WTC11 (cell line): Measurements from ENCODE around the gene DNAJC18. TPM values are rescaled to one million over a fixed set of nuclear protein-coding genes. Genes with fewer than 3 reads are reported as not detected.
A peak's percentile ranks its signal among the peaks of the same experiment; 100 is the strongest.

Experiments
- ARID4B ChIP-seq: sonication (generic); formaldehyde crosslinking; IDR thresholded peaks from 2 replicates; pipeline ENCODE4 v1.8.0; 2023; ENCODE audit warnings: missing genetic modification reagents, mild to moderate bottlenecking, borderline replicate concordance
- CREM ChIP-seq: sonication (generic); formaldehyde crosslinking; IDR thresholded peaks from 2 replicates; pipeline ENCODE4 v1.8.1; 2022; ENCODE audit warnings: mild to moderate bottlenecking, missing genetic modification reagents, moderate library complexity
- EMX1 ChIP-seq: fragments of 250-450 bp; sonication (Bioruptor Pico); IDR thresholded peaks from 2 replicates; pipeline ENCODE4 v1.8.0; 2021; ENCODE audit warnings: mild to moderate bottlenecking
- ESRRA ChIP-seq: sonication (generic); formaldehyde crosslinking; IDR thresholded peaks from 2 replicates; pipeline ENCODE4 v1.8.1; 2022; ENCODE audit warnings: mild to moderate bottlenecking, missing genetic modification reagents, borderline replicate concordance
- FOXP1 ChIP-seq: sonication (generic); formaldehyde crosslinking; IDR thresholded peaks from 2 replicates; pipeline ENCODE4 v1.8.0; 2022; ENCODE audit warnings: missing genetic modification reagents, mild to moderate bottlenecking, moderate library complexity, borderline replicate concordance
- FOXP4 ChIP-seq: sonication (generic); formaldehyde crosslinking; IDR thresholded peaks from 2 replicates; pipeline ENCODE4 v1.8.0; 2022; ENCODE audit warnings: mild to moderate bottlenecking, missing genetic modification reagents
- HMGXB4 ChIP-seq: sonication (generic); formaldehyde crosslinking; IDR thresholded peaks from 2 replicates; pipeline ENCODE4 v1.8.1; 2023; ENCODE audit warnings: mild to moderate bottlenecking, moderate library complexity, missing genetic modification reagents
- KAT7 ChIP-seq: sonication (generic); formaldehyde crosslinking; IDR thresholded peaks from 2 replicates; pipeline ENCODE4 v1.8.1; 2023; ENCODE audit warnings: missing genetic modification reagents, mild to moderate bottlenecking, borderline replicate concordance
- MXD4 ChIP-seq: fragments of 250-450 bp; sonication (Bioruptor Pico); IDR thresholded peaks from 2 replicates; pipeline ENCODE4 v1.8.0; 2021; ENCODE audit warnings: mild to moderate bottlenecking, moderate library complexity, borderline replicate concordance
- NFE2L1 ChIP-seq: sonication (generic); formaldehyde crosslinking; IDR thresholded peaks from 2 replicates; pipeline ENCODE4 v1.8.1; 2023; ENCODE audit warnings: missing genetic modification reagents
- OVOL2 ChIP-seq: fragments of 250-450 bp; sonication (Bioruptor Pico); IDR thresholded peaks from 2 replicates; pipeline ENCODE4 v1.9.0; 2021; ENCODE audit warnings: mild to moderate bottlenecking, borderline replicate concordance
- PRRX2 ChIP-seq: fragments of 250-450 bp; sonication (Bioruptor Pico); IDR thresholded peaks from 2 replicates; pipeline ENCODE4 v1.8.0; 2021; ENCODE audit warnings: mild to moderate bottlenecking
- TCF7 ChIP-seq: sonication (generic); formaldehyde crosslinking; IDR thresholded peaks from 2 replicates; pipeline ENCODE4 v1.8.0; 2022; ENCODE audit warnings: mild to moderate bottlenecking, low read depth, missing genetic modification reagents, moderate library complexity
- TP53 ChIP-seq: sonication (generic); formaldehyde crosslinking; IDR thresholded peaks from 2 replicates; pipeline ENCODE4 v1.8.1; 2023; ENCODE audit warnings: mild to moderate bottlenecking, missing genetic modification reagents
- USF1 ChIP-seq: sonication (generic); formaldehyde crosslinking; IDR thresholded peaks from 2 replicates; pipeline ENCODE4 v1.8.0; 2022; ENCODE audit warnings: mild to moderate bottlenecking, missing genetic modification reagents
- ZNF425 ChIP-seq: fragments of 250-450 bp; sonication (Bioruptor Pico); conservative IDR thresholded peaks from 2 replicates; pipeline ENCODE4 v1.9.0; 2021; ENCODE audit warnings: mild to moderate bottlenecking
- ZNF532 ChIP-seq: fragments of 250-450 bp; sonication (Bioruptor Pico); IDR thresholded peaks from 2 replicates; pipeline ENCODE4 v1.9.0; 2021; ENCODE audit warnings: mild to moderate bottlenecking, borderline replicate concordance
- total RNA-seq: library from RNA; stranded (reverse); gene quantifications from 3 replicates; pipeline ENCODE4 v1.2.3, GENCODE V29; 2021

DNAJC18 gene
- total RNA-seq, 1 experiment from 2014 or later: 23.7 TPM

- TF ChIP-seq FOXP4 (CRISPR knock-in tag): no peak
- TF ChIP-seq ZNF425 (CRISPR knock-in tag): no peak
- no peak for TF ChIP-seq NFE2L1 (CRISPR knock-in tag)
- no peak for TF ChIP-seq TP53 (CRISPR knock-in tag)
- no peak for TF ChIP-seq USF1 (CRISPR knock-in tag)
- TF ChIP-seq FOXP1 (CRISPR knock-in tag): no peak
- no peak for TF ChIP-seq ARID4B (CRISPR knock-in tag)
- no peak for TF ChIP-seq HMGXB4 (CRISPR knock-in tag)
- no peak for TF ChIP-seq KAT7 (CRISPR knock-in tag)
- peak; percentile 47; the same call in 1 of the 2 replicates for TF ChIP-seq ESRRA
- no peak for TF ChIP-seq EMX1 (CRISPR knock-in tag)
- no peak for TF ChIP-seq ZNF532 (CRISPR knock-in tag)
- no peak for TF ChIP-seq PRRX2 (CRISPR knock-in tag)
- no peak for TF ChIP-seq CREM
- TF ChIP-seq OVOL2 (CRISPR knock-in tag): no peak
- no peak for TF ChIP-seq TCF7 (CRISPR knock-in tag)
- TF ChIP-seq MXD4: no peak
Observed at GRCh38 chr5:139388198-139388821, 51.0 kb downstream of the DNAJC18 start (continued).
